Ammon's horn (tissue), 1 donor: ENCODE results near the gene C6orf141.

Experiments used
- DNase-seq: peaks from one replicate; pipeline ENCODE4 v3.0.0-alpha.2; 2016; ENCODE audit warnings: low spot score

Gene C6orf141

GRCh38 chr6:49550492-49551077, at the start of gene C6orf141:
Gene C6orf141, plus strand, starts transcription at chr6:49550668. Its CDS starts 125 bp downstream, at chr6:49550793.
- DNase-seq = no peak

GRCh38 chr6:49504666-49505065, 45.8 kb upstream of the C6orf141 start:
- DNase-seq = no peak

DNA sequence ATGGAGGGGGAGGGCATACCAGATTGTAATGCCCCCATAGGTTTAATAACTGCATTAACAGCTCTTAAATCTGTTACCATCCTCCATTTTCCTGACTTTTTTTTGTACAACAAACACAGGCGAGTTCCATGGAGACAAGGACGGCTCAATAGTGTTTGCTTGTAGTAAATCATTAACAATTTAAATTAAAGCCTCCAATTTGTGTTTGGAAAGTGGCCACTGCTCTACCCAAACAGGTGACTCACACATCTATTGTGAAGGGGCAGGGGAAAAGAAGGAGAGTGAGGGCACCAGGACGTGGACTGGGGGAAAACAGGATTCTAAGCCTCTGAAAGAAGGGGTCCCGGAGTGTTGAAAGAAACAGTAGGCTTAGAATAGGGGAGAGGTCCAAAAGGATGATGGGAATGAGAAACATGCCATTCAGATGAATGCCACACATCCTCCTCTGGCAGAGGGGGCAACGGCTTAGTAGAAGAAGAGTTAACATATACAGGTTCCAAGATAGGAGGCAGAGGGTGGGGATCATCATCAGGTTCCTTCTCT, 43.8 kb upstream of the C6orf141 start:
- DNase-seq = no peak

- DNase-seq = no peak
Observed at GRCh38 chr6:49509342-49509741, 41.1 kb upstream of the C6orf141 start.

GRCh38 chr6:49513153-49513989, 37.1 kb upstream of the C6orf141 start:
- no peak for DNase-seq

GRCh38 chr6:49514571-49515484, 35.6 kb upstream of the C6orf141 start:
- DNase-seq = no peak

GRCh38 chr6:49515485-49516146, 34.9 kb upstream of the C6orf141 start:
- no peak for DNase-seq

DNA sequence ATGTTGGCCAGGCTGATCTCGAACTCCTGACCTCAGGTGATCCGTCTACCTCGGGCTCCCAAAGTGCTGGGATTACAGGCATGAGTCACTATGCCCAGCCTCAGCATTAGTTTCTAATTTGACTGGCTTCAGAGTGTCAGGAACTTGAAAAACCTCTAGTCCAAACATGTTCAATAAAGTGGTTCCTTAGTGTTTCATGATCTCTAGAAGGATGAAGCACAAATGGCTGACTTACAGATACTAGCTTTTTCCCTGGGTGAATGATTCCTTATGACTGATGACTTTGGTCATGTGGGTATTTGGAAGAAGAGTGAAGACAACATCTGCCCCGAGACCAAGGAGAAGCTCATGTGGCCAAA, 34.3 kb upstream of the C6orf141 start:
- no peak for DNase-seq

DNA sequence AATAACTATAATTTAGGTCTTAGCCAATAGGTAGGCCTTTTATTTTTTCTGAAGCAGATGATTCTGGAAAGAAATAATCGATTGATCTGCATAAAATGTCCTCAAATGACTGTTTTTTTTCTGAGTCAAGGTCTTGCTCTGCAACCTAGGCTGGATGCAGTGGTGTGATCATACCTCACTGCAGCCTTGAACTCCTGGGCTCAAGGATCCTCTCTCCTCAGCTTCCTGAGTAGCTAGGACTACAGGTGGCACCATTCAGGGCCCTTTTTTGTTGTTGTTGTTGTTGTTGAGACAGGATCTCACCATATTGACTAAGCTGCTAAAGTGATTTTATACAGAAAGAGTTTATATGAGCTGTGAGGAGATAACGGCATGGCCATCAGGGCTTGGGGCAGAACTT, 32.5 kb upstream of the C6orf141 start:
- DNase-seq = no peak

DNA sequence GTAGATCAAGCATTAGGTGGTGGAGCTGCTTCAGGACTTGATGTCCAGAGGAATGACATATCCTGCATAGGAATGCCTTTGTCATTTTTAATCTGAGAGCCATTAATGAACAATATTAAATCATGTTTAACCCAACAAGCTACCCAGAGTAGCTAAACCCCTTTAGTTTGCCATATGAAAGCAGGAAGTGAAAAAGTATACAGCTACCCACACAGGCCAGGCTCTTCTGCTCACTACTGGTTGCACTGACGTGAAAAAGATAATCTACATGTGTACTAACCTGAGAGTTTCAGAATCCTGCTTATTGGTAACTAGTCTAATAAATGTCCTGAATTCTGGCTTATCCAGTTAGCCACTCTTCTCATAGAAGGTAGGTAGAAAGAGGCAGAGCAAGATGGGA, 30.8 kb upstream of the C6orf141 start:
- no peak for DNase-seq

GRCh38 chr6:49522710-49523593, 27.5 kb upstream of the C6orf141 start:
- no peak for DNase-seq

DNA sequence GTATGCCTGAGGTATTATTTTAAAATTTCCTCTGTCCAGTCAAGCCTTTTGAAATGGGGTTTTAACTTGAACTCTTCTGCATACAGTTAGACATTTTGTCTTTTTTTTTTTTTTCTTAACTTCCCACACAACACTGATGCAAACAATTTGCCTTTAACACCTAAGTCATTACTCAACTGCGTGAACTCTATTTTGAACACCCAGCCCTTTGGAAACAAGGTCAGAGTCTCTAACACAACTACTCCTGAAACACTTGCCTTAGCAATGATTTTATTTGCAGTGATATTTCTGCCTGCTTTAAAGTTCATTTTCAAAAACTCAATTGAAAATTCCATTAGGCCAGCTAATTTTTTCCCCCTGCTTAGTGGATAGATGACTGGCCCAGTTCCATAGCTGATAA, 26.6 kb upstream of the C6orf141 start:
- DNase-seq = no peak

DNA sequence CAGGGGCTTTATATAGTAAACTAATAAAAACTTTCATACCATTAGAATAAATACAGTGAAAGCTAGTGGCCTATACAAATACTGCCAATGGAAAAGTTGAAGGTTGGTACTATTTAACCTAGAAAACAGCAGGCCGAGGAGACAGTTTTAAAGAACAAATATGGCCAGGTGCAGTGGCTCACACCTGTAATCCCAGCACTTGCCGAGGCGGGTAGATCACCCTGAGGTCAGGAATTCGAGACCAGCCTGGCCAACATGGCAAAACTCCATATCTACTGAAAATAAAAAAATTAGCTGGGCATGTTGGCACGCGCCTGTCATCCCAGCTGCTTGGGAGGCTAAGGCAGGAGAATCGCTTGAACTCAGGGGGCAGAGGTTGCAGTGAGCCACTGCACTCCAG, 25.9 kb upstream of the C6orf141 start:
- DNase-seq = no peak

GRCh38 chr6:49526598-49526997, 23.9 kb upstream of the C6orf141 start:
- no peak for DNase-seq

DNA sequence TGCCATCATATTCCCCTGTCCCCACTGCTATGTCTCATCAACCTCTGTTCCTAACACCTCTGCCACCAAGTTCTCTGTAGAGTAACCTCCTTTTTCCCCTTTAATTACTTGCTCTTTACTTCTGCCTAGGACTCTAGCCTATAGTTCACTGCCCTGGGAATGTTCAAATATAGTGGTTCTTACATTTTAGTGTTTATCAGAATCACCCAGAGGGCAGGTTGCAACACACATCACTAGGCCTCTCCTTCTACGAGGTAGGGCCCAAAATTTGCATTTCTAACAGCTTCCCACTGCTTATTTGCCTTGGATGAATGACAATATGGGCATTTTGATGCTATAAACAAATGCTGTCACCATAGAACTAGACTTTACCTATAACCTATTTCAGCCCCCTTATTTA, 23.1 kb upstream of the C6orf141 start:
- no peak for DNase-seq

DNA sequence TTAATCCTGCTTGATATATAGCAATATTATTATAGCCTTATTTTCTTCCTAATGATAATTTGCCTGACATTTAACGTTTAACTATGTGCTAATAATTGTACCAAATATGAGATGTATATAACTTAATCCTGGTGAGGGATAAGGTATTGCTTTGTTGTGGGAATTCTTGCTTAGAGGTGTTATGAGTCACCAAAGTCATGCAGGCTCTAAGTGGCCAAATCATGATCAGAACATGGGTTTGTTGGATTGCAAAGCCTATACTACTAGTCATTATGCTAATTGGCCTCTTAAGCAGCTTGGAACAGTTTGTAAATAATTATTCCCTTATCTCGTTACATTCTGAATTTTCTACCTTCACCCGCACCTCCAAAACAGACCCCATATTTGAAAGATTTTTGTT, 21.9 kb upstream of the C6orf141 start:
- no peak for DNase-seq

GRCh38 chr6:49530141-49530776, 20.2 kb upstream of the C6orf141 start:
- DNase-seq = no peak

DNA sequence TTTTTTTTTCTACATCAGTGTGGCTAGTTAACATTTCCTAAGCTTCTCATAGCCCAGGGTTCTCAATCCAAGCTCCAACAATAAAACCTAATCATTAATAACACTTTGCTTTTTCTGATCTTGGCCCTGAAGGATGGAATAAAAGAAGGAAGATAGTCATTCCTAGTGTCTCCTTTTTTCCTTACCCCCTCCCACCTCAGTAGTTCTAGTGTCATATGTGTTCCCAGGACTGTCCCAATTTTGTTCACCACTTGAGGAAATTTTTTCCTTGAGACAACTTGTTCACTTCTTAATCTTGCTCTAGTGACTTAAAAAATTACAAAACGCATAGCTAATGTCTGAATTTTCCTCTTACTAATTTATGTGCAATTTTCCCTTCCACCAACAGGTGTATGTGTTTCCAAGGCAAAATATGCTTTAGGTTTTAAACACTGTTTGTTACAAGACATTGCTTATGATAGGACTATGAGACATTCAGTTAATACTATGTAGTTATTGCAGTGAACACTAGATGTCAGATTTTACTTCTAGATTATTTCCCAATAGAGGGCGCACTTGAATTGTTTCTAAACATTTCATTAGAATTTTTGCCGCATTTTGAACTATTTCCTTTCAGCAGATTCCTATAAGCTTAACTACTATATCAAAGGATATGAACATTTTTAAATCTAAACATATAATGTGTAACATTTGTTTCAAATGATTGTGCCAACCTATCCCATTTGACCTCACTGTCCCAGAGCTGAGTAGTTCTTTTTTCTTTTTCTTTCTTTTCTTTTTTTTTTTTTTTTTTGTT, 18.5 kb upstream of the C6orf141 start:
- DNase-seq = peak; percentile 40

DNA sequence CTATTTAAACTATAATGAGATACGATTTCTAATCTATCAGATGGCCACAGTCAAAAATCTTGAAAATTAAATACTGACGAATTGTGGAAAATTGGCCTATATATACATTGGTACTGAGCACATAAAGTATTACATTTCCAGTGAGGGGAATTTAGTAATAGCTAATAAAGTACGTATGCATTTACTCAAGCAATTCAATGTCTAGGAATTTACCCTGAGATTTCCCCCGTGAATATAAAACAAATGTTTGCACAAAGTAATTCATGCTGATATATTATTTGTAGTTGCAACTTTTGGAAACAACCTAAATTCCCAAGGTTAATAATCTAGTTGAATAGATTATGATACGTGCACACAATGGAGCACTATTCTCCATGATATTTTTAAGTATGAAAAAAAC, 14.7 kb upstream of the C6orf141 start:
- no peak for DNase-seq

DNA sequence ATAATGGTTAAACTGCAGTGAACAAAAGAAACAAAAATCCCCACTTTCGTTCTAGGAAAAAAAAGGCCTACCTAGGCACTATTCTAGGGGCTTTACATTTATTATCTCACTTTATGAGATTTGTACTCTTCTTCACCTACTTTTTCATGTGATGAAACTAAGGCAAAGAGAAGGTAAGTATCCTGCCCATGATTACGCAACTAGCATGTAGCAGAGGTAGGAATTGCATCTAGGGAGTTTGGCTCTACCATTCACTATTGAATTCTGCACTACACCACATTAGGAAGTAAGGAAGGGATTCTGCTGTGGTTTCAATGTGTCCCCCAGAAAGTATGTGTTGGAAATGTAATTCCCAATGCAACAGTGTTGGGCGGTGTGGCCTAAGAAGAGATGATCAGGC, 11.4 kb upstream of the C6orf141 start:
- no peak for DNase-seq
